RPMI8226 (cell line): ENCODE results near the gene ADCYAP1R1.
A peak's percentile ranks its signal among the peaks of the same experiment; 100 is the strongest.

Experiments used
- DNase-seq: peaks from one replicate; pipeline ENCODE4 v3.0.0-alpha.2; 2015

Gene ADCYAP1R1

DNA sequence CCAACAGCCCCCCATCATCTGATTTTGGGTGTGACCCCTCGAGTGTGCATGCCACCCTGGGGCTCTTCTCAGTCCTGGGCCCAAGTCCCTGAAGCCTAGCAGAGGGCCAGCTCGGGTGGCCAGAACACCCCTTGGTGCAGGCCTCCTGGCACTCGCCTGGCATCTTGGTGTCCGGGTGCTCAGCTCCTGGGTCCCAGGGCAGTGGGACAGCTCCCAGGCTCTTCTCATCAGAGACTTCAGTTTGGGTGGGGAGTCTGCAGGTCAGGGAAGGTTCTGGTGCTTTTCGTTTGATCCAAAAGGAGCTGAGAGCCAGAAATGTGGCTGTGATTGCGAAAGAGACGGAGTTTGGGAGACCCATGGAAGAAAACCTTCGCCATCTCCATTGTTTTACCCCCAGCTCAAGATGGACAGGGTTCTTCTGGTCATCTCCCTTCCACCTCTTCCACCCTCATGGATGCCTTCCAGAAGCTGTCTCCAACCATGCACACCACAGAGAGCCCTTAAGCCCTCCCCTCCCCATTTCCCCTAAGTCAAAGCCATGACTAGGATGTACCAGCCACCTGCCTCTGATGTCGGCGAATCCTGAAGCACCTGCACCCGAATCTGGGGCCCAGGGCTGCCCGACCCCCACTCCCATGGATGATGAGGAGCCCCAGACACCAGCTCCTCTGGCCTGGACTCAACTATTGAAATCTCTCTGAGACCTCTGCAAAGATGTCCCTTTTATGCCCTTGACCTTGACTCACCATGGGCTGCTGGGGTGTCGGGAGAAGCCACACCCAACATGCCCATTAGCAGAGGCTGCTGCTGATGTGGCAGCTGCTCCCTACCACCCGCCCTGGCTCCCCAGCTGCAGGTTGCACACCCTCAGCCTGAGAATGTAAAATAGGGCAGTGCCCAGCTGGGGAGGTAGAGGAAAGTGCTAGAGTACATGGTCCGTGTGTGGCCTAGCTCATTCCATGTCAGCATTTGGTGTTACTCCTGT lies 55.3 kb downstream of the ADCYAP1R1 start:
- no peak for DNase-seq

GRCh38 chr7:31108097-31108657 lies 56.1 kb downstream of the ADCYAP1R1 start:
- no peak for DNase-seq

DNA sequence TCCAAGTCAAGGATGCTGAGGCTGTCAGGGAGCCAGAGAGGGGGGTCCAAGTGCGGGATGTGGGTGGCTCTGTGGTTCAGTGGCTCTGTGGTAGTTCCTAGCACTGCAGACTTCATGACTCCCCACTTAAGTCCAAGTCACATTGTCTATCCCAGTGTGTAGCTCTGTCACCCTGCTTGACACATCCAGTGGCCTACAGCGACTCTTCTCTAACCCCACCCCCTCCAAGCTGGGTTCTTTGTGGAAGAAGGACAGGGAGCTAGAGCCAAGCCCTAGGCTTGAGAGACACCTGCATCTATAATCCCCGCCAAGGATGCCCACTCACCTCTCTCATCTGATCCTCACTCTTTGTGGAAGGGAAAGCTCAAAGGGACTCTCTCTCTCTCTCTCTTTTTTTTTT lies 57.6 kb downstream of the ADCYAP1R1 start:
- DNase-seq: no peak

- no peak for DNase-seq
Measured at GRCh38 chr7:31110331-31111108, 58.4 kb downstream of the ADCYAP1R1 start.

GRCh38 chr7:31111109-31111451 lies 59.0 kb downstream of the ADCYAP1R1 start:
- no peak for DNase-seq

- DNase-seq: no peak
Measured at GRCh38 chr7:31113660-31114059, 61.6 kb downstream of the ADCYAP1R1 start.

DNA sequence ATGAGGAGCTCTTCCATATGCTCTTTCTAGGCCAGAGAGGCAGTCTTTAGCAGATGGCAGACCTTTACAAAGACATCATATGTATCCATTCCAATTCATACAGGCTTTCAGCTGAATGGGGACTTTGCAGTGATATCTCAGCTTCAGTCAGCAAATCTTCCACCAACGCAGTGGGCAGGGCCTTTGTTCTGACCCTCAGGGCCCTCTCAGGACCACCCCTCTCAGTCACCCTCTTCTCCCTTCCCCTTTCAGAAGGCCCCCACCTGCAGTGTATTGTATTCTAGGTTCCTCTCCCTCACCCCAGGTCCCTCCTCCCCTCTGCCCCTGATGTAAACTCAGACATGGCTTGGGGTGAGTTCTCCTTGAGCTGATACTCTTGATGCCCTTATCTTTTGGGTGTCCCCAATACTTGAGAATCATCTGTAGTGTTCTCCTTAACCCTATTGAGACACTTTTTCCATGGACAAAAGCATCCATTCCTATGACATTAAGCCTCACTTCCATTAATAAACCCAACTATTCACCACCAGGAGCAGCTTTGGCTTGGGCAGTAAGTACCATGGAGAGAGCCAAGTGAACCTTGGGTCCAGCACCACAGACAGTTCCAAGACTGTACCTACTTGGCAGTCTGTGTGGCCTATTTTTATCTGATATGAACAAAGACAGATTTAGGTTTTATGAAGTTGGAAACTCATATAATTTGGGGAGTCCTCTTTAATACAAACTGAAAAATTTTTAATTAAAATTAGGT lies 62.7 kb downstream of the ADCYAP1R1 start:
- DNase-seq: no peak

DNA sequence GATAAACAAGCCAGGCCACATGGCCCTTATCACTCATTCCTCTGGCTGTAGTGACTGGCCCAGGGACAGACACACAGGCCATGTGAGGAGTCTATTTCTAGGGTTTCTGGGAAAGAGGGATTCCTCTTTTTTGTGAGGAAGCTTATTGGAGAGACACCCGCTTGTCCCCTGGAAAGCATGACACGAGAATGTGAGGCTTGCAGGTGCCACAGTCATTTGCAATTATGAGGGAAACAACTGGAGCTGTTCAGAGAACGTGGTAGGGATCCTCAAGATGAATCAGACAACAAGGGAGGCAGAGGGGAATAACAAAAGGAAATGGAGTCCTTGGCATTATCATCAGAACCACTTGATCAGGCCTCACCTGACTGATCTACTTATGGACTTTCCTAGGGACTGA lies 64.5 kb downstream of the ADCYAP1R1 start:
- DNase-seq: no peak

DNA sequence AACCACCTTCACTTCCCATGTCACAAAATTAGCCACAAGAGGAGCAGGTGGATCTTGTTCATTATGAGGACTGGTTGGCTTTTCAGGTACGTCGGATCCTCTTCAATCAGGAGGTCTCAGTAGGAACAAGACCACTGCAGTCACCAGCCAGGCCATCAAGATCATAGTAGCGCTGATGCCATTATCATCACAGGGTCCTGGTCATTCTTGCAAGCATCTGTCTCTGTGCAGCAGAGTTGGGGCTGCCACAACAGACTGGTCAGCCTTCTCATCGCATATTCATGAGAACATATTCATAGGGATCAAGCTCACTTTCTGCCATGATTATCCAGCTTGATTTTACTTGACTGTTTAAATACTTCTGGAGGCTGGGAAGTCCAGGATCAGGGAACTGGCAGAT lies 67.1 kb downstream of the ADCYAP1R1 start:
- DNase-seq: no peak

- DNase-seq: no peak
Measured at GRCh38 chr7:31120800-31121513, 68.8 kb downstream of the ADCYAP1R1 start.

- no peak for DNase-seq
Measured at GRCh38 chr7:31121601-31122000, 69.5 kb downstream of the ADCYAP1R1 start.

GRCh38 chr7:31122649-31123058 lies 70.5 kb downstream of the ADCYAP1R1 start:
- DNase-seq: peak; percentile 69

DNA sequence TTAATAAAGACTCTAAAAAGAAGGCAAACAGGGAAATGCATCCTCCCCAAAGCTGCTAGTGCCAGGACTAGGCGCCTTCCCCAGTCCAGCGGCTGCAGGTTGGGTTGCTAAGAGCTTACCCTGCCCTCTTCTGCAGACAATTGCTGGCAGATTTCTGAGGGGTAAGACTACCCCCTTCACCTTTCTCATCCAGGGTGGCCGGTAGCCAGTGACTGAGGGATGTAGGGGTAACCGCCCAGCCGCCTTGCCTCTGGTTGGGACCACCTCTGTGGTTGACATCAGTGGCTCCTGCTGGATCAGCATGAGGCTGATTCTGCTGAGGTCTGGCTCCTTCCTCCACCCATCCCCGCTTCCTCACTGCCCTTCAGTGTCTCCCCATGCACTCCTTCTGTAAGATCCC lies 71.2 kb downstream of the ADCYAP1R1 start:
- DNase-seq: no peak

DNA sequence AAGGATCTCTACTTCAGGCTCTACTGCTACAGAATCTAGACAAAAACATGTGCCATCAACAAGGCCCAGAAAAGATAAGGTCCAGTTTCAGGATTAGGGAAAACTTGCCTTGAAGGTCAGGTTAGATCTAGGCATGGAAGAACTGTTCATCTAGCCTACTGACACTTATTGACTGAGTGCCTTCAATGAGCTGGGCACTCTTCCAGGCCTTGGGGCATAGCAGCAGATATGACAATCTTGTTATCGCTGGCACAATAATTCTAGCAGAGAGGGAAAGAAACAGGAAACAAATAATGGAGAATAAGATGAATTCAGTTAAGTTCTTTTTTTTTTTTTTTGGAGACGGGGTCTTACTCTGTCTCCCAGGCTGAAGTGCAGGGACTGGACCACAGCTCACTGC lies 71.6 kb downstream of the ADCYAP1R1 start:
- no peak for DNase-seq

DNA sequence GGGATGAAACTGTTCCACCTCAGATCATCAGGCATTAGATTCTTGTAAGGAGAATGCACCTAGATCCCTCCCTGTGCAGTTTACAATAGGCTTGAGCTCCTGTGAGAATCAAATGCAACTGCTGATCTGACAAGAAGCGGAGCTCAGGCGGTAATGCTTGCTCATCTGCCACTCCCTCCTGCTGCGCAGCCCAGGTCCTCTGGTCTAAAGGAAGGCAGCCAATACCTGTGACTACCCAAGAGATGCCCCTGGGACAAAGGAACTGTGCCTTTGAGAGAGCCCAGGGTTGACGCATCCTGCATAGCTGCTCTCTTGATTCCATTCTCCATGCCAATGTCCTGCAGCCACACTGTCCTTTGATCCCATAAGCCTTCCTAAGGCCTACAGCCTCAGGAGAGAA lies 73.1 kb downstream of the ADCYAP1R1 start:
- peak; percentile 18 for DNase-seq

DNA sequence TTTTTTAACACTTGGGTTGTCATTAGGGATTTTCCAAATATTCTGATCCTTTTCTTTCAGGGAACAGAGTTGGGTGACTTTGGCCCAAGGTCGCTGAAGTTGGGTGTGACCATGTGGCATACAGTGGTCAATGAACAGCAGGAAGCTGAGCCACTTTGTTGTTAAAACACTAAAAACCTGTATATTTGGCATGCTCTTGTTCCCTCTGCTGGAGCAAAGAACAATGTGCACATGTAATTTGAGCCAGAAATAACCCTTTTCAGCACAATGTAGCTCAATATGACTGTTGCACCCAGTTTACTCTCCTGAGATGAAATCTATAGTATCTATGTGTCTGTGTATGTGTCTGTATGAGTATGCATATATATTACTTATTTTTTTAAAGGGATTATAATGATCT lies 74.9 kb downstream of the ADCYAP1R1 start:
- no peak for DNase-seq

DNA sequence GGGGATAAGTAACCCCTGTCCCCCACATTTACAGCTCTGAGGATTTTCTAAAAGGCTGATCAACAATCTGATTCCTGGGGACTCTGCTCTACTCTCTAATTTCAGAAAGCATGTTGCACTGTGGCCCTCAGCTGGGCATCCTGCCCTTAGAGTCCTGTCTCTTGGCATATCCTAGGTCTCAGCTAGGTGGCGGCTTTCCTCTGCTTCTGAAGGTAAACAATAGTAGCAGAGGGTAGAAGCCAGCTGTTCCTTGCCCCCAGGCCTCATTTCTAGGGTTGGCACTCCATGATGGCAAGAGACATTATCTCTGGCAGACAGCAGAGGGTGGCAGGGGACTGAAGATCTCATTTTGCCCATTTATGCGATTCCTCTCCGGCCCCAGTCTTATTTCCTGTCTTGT lies 77.0 kb downstream of the ADCYAP1R1 start:
- peak; percentile 39 for DNase-seq

GRCh38 chr7:31133497-31133896 lies 81.4 kb downstream of the ADCYAP1R1 start:
- no peak for DNase-seq

DNA sequence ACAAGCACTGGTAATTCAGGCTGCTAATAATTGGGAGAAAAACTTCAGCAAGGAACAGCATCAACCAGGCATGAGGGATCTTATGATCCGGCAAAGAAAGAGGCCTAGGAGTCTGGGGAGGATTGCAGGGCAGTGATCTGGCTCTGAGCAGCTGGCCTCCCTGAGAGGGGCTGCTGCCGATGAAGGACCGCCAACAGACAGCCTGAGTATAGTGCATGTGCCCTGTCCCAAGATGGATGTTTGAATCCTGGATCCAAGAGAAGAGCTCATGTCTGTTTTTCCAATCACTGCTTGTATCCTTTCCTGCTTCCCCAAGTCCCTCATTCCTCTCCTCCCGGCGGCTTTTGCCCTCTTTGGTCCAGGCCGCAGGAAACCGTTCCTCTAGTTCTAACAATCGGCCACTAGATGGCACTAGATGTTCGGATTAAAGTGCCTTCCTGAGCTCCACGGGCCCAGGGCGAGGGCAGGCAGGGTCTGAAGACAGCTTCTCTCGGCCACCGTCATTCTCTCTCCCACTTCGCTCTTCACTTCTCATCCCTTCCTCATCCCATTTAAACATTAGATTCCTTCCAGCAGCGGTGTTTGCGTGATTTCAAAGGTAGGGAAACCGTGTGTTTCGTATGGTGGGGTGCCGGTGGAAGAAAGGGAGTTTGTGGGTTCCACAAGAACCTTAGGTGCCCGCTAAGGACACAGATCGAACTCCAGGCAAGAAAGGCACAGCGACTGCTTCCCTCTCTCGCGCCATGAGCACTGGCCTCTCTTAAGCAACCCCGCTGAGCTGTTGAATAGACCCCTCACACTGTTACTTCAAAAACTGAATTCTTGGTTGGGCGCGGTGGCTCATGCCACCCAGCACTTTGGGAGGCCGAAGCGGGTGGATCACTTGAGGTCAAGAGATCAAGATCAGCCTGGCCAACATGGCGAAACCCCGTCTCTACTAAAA lies 82.4 kb downstream of the ADCYAP1R1 start:
- DNase-seq: peak; percentile 81

- DNase-seq: no peak
Measured at GRCh38 chr7:31137234-31137633, 85.1 kb downstream of the ADCYAP1R1 start.

GRCh38 chr7:31145339-31145738 lies 93.2 kb downstream of the ADCYAP1R1 start:
- no peak for DNase-seq
